IMR-90 (cell line): ENCODE data around the gene PTPN3. TPM values are rescaled to one million over a fixed set of nuclear protein-coding genes. Genes with fewer than 3 reads are reported as not detected.

Experiments used
- ATAC-seq: fragments of 200-7000 bp; cut with Tn5 transposase; 2 replicates; pipeline ENCODE4 v1.9.1; 2020; ENCODE audit warnings: low read depth, mild to moderate bottlenecking, moderate library complexity
- BruUV-seq: library from RNA; stranded (reverse); fragments of 400-500 nt; replicated peaks from 2 replicates; lab custom pipeline; 2021; lab: Mats Ljungman, UMichigan
- CTCF ChIA-PET: fragments of 300-600 bp; formaldehyde crosslinking; extraction: SDS; loops from one replicate; lab custom pipeline; 2021; ENCODE audit warnings: antibody characterized with exemption; lab: Yijun Ruan, JAX
- POLR2A ChIA-PET: fragments of 300-600 bp; sonication (Branson Sonifier 250); formaldehyde crosslinking; loops from one replicate; lab custom pipeline; 2022; ENCODE audit warnings: antibody characterized with exemption; ENCODE audit not compliant: unreplicated experiment; lab: Charles Lee
- DNase-seq: peaks from one replicate; pipeline ENCODE4 v3.0.0; 2013
- H2AFZ ChIP-seq: replicated peaks from 2 replicates; pipeline ENCODE3; 2013; ENCODE audit warnings: low read length, mild to moderate bottlenecking; ENCODE audit not compliant: poor library complexity
- H2AK5ac ChIP-seq: 2 replicates; pipeline ENCODE4 v1.6.1; 2013; ENCODE audit warnings: low read depth, low read length, inconsistent platforms
- H2AK9ac ChIP-seq: replicated peaks from 2 replicates; pipeline ENCODE3; 2013; ENCODE audit warnings: mild to moderate bottlenecking, low read depth, low read length, moderate library complexity; ENCODE audit not compliant: poor library complexity
- H2BK120ac ChIP-seq: 2 replicates; pipeline ENCODE4 v1.6.1; 2013; ENCODE audit warnings: low read depth, low read length, inconsistent platforms
- H2BK15ac ChIP-seq: 3 replicates; pipeline ENCODE4 v1.6.1; 2013; ENCODE audit warnings: low read depth, low read length, inconsistent platforms
- H2BK20ac ChIP-seq: 2 replicates; pipeline ENCODE4 v1.6.1; 2013; ENCODE audit warnings: low read depth, mild to moderate bottlenecking, inconsistent platforms, low read length, moderate library complexity
- H2BK5ac ChIP-seq: 2 replicates; pipeline ENCODE4 v1.6.1; 2013; ENCODE audit warnings: mild to moderate bottlenecking, low read depth, low read length, inconsistent platforms; ENCODE audit not compliant: poor library complexity, severe bottlenecking
- H3K14ac ChIP-seq: replicated peaks from 2 replicates; pipeline ENCODE4 v1.6.1; 2013; ENCODE audit warnings: low read depth, low read length, inconsistent platforms
- H3K18ac ChIP-seq: 2 replicates; pipeline ENCODE4 v1.6.1; 2013; ENCODE audit warnings: low read depth, low read length, control low read depth
- H3K23ac ChIP-seq: 2 replicates; pipeline ENCODE4 v1.6.1; 2013; ENCODE audit warnings: low read depth, low read length, inconsistent platforms
- H3K27ac ChIP-seq: 2 replicates; pipeline ENCODE4 v1.5.1; 2013; ENCODE audit warnings: mild to moderate bottlenecking, control low read depth, low read length; ENCODE audit not compliant: insufficient read depth
- H3K27me3 ChIP-seq: 2 replicates; pipeline ENCODE4 v1.6.1; 2013; ENCODE audit warnings: low read length; ENCODE audit not compliant: control insufficient read depth, insufficient read depth
- H3K36me3 ChIP-seq: 2 replicates; pipeline ENCODE4 v1.6.1; 2013; ENCODE audit warnings: low read length, mixed read lengths; ENCODE audit not compliant: control insufficient read depth, insufficient read depth
- H3K4ac ChIP-seq: 2 replicates; pipeline ENCODE4 v1.6.1; 2013; ENCODE audit warnings: low read depth, low read length, inconsistent platforms
- H3K4me1 ChIP-seq: 2 replicates; pipeline ENCODE4 v1.6.1; 2013; ENCODE audit warnings: low read length, mixed read lengths; ENCODE audit not compliant: control insufficient read depth, insufficient read depth
- H3K4me2 ChIP-seq: 2 replicates; pipeline ENCODE4 v1.6.1; 2013; ENCODE audit warnings: low read depth, mild to moderate bottlenecking, control low read depth, low read length, moderate library complexity
- H3K4me3 ChIP-seq: 2 replicates; pipeline ENCODE4 v1.5.1; 2013; ENCODE audit warnings: low read depth, mild to moderate bottlenecking, control low read depth, low read length, moderate library complexity; ENCODE audit not compliant: insufficient read depth
- H3K56ac ChIP-seq: 2 replicates; pipeline ENCODE4 v1.6.1; 2013; ENCODE audit warnings: low read length, inconsistent platforms; ENCODE audit not compliant: insufficient read depth; ENCODE audit errors: extremely low read depth
- H3K79me1 ChIP-seq, 2 experiments: 2 replicates each; pipeline ENCODE4 v1.6.1; 2013; ENCODE audit warnings: low read length in 2 of 2, inconsistent platforms in 1 of 2, low read depth in 1 of 2
- H3K9ac ChIP-seq: 2 replicates; pipeline ENCODE4 v1.6.1; 2013; ENCODE audit warnings: low read depth, low read length, control low read depth
- H3K9me1 ChIP-seq: 2 replicates; pipeline ENCODE4 v1.6.1; 2013; ENCODE audit warnings: low read length, inconsistent platforms; ENCODE audit not compliant: insufficient read depth
- H3K9me3 ChIP-seq: 2 replicates; pipeline ENCODE4 v1.6.1; 2013; ENCODE audit warnings: low read length; ENCODE audit not compliant: control insufficient read depth, insufficient read depth
- H4K20me1 ChIP-seq: 2 replicates; pipeline ENCODE4 v1.6.1; 2013; ENCODE audit warnings: low read length, inconsistent platforms; ENCODE audit not compliant: insufficient read depth
- H4K5ac ChIP-seq: 2 replicates; pipeline ENCODE4 v1.6.1; 2013; ENCODE audit warnings: mild to moderate bottlenecking, low read depth, low read length, control low read depth
- H4K8ac ChIP-seq, 2 experiments: 2 replicates each; pipeline ENCODE4 v1.6.1; 2013; ENCODE audit warnings: low read depth in 2 of 2, low read length in 2 of 2, control low read depth in 1 of 2, inconsistent platforms in 1 of 2
- H4K91ac ChIP-seq: 2 replicates; pipeline ENCODE4 v1.6.1; 2013; ENCODE audit warnings: low read depth, low read length, inconsistent platforms; ENCODE audit not compliant: insufficient read depth
- CEBPB ChIP-seq: IDR thresholded peaks from 2 replicates; pipeline ENCODE4 v1.6.1; 2012; ENCODE audit warnings: low read depth, low read length, improper control_type of control experiment
- CHD1 ChIP-seq: IDR thresholded peaks from 2 replicates; pipeline ENCODE4 v1.6.1; 2012; ENCODE audit warnings: low read depth, low read length, improper control_type of control experiment
- CTCF ChIP-seq: conservative IDR thresholded peaks from 2 replicates; pipeline ENCODE4 v1.5.1; 2012; ENCODE audit warnings: mild to moderate bottlenecking, low read depth, low read length, improper control_type of control experiment
- FOS ChIP-seq: fragments of 150-350 bp; IDR thresholded peaks from 2 replicates; pipeline ENCODE4 v1.6.1; 2016; ENCODE audit warnings: low read depth, low read length
- MAFK ChIP-seq: IDR thresholded peaks from 2 replicates; pipeline ENCODE4 v1.6.1; 2012; ENCODE audit warnings: low read depth, low read length, improper control_type of control experiment
- MXI1 ChIP-seq: IDR thresholded peaks from 2 replicates; pipeline ENCODE4 v1.6.1; 2012; ENCODE audit warnings: low read depth, mild to moderate bottlenecking, low read length, moderate library complexity, borderline replicate concordance
- NFE2L2 ChIP-seq: fragments of 150-350 bp; IDR thresholded peaks from 2 replicates; pipeline ENCODE4 v1.6.1; 2016; ENCODE audit warnings: low read depth, mild to moderate bottlenecking, low read length
- RAD21 ChIP-seq: IDR thresholded peaks from 2 replicates; pipeline ENCODE4 v1.6.1; 2012; ENCODE audit warnings: low read length, improper control_type of control experiment
- RCOR1 ChIP-seq: IDR thresholded peaks from 2 replicates; pipeline ENCODE4 v1.6.1; 2012; ENCODE audit warnings: mild to moderate bottlenecking, low read length, improper control_type of control experiment; ENCODE audit not compliant: insufficient replicate concordance
- USF2 ChIP-seq: fragments of 150-350 bp; IDR thresholded peaks from 2 replicates; pipeline ENCODE4 v1.6.1; 2017; ENCODE audit warnings: mild to moderate bottlenecking, antibody characterized with exemption, low read length, low read depth
- WGBS, 2 experiments: methylation state at CpG; one replicate each; pipeline versions ENCODE4 v1.1.5 to v1.1.7; 2013; ENCODE audit warnings: missing lambda C conversion rate in 2 of 2; ENCODE audit not compliant: insufficient read length in 1 of 2; ENCODE audit errors: extremely low coverage in 2 of 2; 5-methylcytosine and 5-hydroxymethylcytosine counted together
- dilution Hi-C: fragments of 300-500 bp; cut with HindIII; formaldehyde crosslinking; loops from one replicate; pipeline ENCODE4 v1.14.3; 2018; ENCODE audit warnings: low sequenced_read_pairs; ENCODE audit not compliant: unreplicated experiment
- in situ Hi-C: fragments of 300-500 bp; cut with MboI; formaldehyde crosslinking; loops from 3 replicates; pipeline ENCODE4 v1.14.3; 2019; ENCODE audit warnings: low sequenced_read_pairs, inconsistent platforms, mixed read lengths
- intact Hi-C: fragments of 100-400 bp; cut with micrococcal nuclease; formaldehyde crosslinking; loops from 2 replicates; pipeline ENCODE4 v1.10.0; 2022
- polyA plus RNA-seq, 3 experiments: library from polyadenylated mRNA; depleted of rRNA; stranded (reverse); fragments of >200 nt; gene quantifications; 2 replicates each; pipeline ENCODE4 v1.2.3, GENCODE V29; 2012; ENCODE audit warnings: low replicate concordance in 1 of 3
- total RNA-seq: library from RNA; depleted of rRNA; stranded (reverse); fragments of >200 nt; gene quantifications from 2 replicates; pipeline ENCODE4 v1.2.3, GENCODE V29; 2012

Gene PTPN3
- total and polyA plus RNA-seq, 2 of the 4 experiments (the other 2 are of a cell fraction), result 0.72 to 0.89 TPM

- no peak overlapping the region for H2AK5ac ChIP-seq
- ChIA-PET CTCF (no interaction called here), POLR2A (no interaction called here)
- 92% methylated on average over 2 of the region's 4 CpGs; no CpG with 5 or more reads in 1 of the 2 experiments for WGBS, 2 experiments
- DNase-seq (no peak), ATAC-seq (no peak)
- in situ Hi-C loops, result no loop called here
- no peak overlapping the region for H3K27ac ChIP-seq
- H4K91ac ChIP-seq, result no peak overlapping the region
- no TSS peak for BruUV-seq
- H2AK9ac ChIP-seq, result no peak overlapping the region
- H2AFZ ChIP-seq, result no peak overlapping the region
- H3K4me3 ChIP-seq, result no peak overlapping the region
- H3K14ac ChIP-seq, result no peak overlapping the region
- TF ChIP-seq MAFK, result no peak
- no peak for TF ChIP-seq MXI1
- no peak for TF ChIP-seq NFE2L2
- TF ChIP-seq CEBPB, result no peak
- no peak for TF ChIP-seq USF2
- TF ChIP-seq CHD1, result no peak
- TF ChIP-seq FOS, result no peak
- no peak for TF ChIP-seq CTCF
- TF ChIP-seq RAD21, result no peak
- no peak for TF ChIP-seq RCOR1
- no peak overlapping the region for H2BK120ac ChIP-seq
- H3K23ac ChIP-seq, result no peak overlapping the region
- H2BK5ac ChIP-seq, result no peak overlapping the region
- intact Hi-C loops, result no loop called here
- H3K4ac ChIP-seq, result no peak overlapping the region
- H3K79me1 ChIP-seq, result no peaks in the 10 kb centered on the region
- no peak overlapping the region for H2BK20ac ChIP-seq
- no peak overlapping the region for H4K5ac ChIP-seq
- dilution Hi-C loops, result no loop called here
- no peak overlapping the region for H3K4me2 ChIP-seq
- H3K9me1 ChIP-seq, result no peaks in the 10 kb centered on the region
- H3K4me1 ChIP-seq, result no peaks in the 10 kb centered on the region
- no peak overlapping the region for H3K18ac ChIP-seq
- H3K9me3 ChIP-seq, result no peaks in the 10 kb centered on the region
- no peak overlapping the region for H4K8ac ChIP-seq
- no peaks in the 10 kb centered on the region; the same call in none of the 2 replicates for H3K27me3 ChIP-seq
- no peak overlapping the region for H3K56ac ChIP-seq
- H3K36me3 ChIP-seq, result no peaks in the 10 kb centered on the region; the same call in none of the 2 replicates
- H2BK15ac ChIP-seq, result no peak overlapping the region
- no peak overlapping the region for H3K9ac ChIP-seq
- no peaks in the 10 kb centered on the region for H4K20me1 ChIP-seq
Observed at GRCh38 chr9:109378316-109378715, 119.8 kb downstream of the PTPN3 start.
